ENCODE measurements around the gene SLC44A3.

Gene SLC44A3

GRCh38 chr1:94872771-94873495 is 52.8 kb downstream of the SLC44A3 start:
- no peak for DNase-seq (ENCODE audit: low read depth, low spot score)

GRCh38 chr1:94873520-94874351 is 53.6 kb downstream of the SLC44A3 start:
- no peak for DNase-seq (ENCODE audit: low read depth, low spot score)

DNA sequence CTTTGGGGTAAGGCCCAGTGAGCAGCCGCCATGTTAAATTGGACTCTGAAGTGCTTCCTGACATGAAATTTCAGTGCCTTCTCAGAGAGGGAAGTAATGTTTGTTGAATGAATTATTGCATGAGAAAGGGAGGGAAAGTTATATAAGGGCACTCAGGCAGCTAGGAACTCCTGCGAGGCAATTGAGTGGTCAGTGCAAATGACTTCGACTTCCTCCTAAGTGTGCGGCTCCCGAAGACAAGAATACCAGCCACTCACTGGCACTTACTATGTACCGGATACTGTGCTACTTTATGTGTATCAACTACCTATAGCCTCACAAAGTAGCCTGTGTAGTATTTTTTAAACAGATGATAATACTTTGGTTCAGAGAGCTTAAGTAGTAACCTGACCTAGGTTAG is 54.3 kb downstream of the SLC44A3 start:
- DNase-seq (ENCODE audit: low read depth, low spot score) = no peak

- DNase-seq (ENCODE audit: low read depth, low spot score) = no peak
These were observed 55.6 kb downstream of the SLC44A3 start for GRCh38 chr1:94875794-94876193.

- DNase-seq (ENCODE audit: low read depth, low spot score) = no peak
These were observed 56.2 kb downstream of the SLC44A3 start for GRCh38 chr1:94876362-94876761.

GRCh38 chr1:94878329-94878728 is 58.2 kb downstream of the SLC44A3 start:
- DNase-seq (ENCODE audit: low read depth, low spot score) = no peak

GRCh38 chr1:94883691-94884090 is 63.5 kb downstream of the SLC44A3 start:
- no peak for DNase-seq (ENCODE audit: low read depth, low spot score)

DNA sequence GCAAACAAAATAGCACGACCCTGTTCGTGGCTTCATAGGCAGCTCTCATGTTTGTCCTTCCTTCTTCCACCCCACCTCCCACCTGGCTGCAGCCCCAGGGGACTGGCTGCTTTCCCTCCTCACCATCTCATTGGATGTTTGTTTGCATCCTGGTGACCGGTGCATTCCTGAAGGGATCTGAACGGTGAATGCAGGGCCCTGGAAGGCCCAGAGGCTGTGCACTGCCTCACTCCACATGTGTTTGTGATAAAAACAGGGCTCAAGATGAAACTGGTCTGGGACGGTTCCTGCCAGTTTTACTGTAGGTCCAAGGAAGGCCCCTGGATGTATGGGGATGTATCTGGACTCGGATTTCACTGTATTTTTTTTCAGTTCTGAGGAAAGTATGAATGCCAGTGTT is 63.9 kb downstream of the SLC44A3 start:
- no peak for DNase-seq (ENCODE audit: low read depth, low spot score)

DNA sequence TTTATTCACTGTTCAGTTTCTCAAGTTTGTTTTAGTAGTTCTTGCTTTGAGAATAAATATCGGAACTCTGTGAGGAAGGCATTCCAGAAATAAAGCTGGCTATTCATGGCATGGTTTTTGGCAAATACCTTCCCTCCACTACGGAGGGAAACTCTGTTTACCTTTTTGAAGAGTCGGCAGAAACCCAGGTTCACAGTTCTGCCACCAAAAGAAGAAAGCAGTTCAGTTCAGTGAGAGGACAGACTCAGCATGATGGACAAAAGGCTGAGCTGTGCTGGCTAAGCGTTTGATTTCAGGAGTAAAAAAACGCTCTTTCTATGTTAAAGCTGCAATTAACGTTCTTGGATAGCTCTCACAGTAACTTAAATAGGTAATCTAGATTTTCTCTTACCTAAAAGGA is 64.3 kb downstream of the SLC44A3 start:
- no peak for DNase-seq (ENCODE audit: low read depth, low spot score)

DNA sequence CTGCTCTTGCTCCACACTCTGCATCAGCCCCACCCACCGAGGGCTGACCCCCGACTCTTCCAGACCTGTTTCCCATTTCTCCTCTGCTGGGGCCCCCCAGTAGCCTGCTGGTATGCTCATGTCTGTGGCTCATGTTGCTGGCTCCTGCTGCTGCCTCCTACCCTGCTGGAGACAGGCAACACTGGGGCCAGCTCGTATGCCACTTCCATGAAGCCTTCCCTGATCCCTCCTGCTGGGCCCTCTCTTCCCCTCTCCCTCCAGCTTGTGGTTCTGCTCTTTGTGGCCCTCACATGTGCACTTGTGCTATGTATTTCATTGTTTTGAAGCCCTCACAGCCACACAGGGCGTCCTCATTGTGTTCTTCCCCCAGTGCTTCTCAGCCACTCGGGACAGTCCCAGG is 66.2 kb downstream of the SLC44A3 start:
- no peak for DNase-seq (ENCODE audit: low read depth, low spot score)

GRCh38 chr1:94887106-94887505 is 66.9 kb downstream of the SLC44A3 start:
- DNase-seq (ENCODE audit: low read depth, low spot score) = no peak

DNA sequence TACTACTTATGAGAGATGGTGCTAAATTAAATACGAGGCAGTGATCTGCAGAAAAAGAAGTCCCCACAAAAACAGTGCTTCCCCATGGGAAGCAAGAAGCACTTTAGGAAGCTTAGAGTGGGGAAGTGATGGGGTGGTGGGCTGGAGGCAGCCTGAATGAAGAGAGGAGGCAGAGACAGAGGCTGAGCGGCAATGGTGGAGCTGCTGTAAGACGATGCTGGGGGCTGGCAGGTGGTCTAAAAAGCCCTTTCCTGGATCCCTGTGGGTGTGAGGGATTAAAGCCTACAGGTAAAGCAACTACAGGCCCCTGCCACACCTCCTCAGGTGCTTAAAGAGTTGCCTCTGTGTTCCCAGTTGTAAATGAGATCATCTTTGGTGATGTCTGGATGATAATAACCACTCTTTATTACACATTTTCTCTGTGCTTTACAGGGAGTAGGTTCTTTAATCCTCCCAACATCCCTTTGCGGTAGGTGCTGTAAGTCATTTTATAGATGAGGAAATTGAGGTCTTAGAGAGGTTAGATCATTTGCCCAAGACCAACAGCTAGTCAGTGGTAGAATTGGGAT is 67.5 kb downstream of the SLC44A3 start:
- DNase-seq (ENCODE audit: low read depth, low spot score) = no peak

- DNase-seq (ENCODE audit: low read depth, low spot score) = no peak
These were observed 68.0 kb downstream of the SLC44A3 start for GRCh38 chr1:94888201-94888600.

DNA sequence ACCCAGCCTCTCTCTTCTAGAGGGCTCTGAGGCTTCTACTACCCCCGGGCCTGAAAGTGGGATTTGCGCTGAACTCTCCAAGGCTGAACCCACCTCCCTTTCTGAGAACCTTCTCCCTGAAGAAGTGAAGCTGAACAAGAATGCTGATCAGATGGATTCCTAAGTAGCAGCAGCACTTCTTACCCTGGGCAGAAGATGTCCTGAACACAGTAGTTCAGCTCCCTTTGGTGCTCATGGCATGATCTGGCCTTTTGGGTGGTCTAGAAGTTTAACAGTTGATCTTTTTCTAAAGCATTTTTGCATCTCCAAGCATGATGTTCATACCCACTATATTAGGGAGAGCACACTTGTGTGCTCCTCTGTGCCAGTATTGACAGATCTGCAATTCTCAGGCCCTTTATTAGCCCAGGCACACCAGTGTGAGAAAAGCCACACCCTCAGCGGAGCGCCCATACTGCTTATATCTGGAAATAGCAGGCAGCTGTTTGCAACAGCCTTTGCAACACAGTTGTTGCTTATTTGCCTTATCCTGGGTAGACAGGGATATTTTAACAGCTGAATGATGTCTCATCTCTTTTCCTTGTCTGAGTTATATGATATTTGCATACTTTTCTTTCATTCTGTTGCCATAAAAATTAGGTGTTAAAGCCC is 72.6 kb downstream of the SLC44A3 start:
- no peak for DNase-seq (ENCODE audit: low read depth, low spot score)

- no peak for DNase-seq (ENCODE audit: low read depth, low spot score)
These were observed 74.5 kb downstream of the SLC44A3 start for GRCh38 chr1:94894630-94895029.

DNA sequence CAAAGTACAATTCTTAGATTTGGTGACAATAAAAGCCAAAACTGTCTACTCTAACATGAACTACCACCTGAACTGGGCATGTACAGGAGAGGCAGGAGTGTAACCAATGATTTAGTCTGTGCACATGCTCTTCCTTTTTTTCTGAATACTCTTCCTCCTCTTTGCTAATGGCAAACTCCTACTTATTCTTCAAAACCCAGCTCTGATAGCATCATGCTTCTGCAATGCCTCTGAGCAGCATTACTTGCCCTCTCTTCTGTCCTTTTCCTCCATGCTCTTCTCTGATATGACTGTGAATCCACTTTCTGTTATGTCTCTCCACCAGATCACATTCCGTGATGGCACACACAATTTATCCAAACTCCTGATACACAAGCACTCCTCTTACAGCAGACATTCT is 75.4 kb downstream of the SLC44A3 start:
- DNase-seq (ENCODE audit: low read depth, low spot score) = no peak

DNA sequence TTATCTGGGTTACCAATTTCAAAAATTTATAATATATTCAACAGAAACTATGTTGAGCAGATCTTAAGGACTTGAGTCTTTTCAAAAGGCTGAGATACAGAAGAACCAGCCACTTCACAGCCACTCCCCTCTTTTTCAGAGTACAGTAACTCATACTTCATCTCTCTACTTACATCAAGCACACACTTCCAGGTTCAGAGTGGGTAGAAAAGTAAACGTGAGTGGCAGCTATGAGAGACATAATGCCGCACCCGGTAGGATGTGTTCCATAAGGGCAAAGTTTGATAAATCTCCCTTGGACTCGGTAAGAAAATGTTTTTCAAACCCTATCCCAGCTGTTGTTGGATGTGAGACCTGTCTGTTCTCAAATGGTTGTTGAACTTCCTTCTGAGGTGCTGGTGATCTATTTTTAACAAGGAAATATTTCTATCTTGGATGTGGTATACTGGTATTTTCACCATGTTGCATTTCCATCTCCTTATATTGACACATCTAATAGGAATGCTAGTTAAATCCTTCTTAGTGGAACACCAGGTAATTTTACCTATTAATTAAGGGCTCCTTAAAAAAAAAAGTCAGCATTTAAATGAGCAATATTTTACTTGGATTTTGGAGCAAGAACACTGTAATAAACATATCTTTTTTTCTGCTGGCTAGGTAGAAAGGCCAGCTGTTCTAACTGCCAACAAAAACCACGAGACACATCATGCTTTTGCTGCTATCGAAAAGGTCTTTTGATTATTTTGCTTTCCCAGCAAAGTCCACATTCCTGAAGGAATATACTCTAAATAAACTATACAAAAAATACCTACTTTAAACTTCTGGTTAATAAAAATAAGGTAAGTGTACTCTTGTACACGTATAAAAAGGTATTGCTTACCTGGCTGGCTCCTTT is 78.6 kb downstream of the SLC44A3 start:
- DNase-seq (ENCODE audit: low read depth, low spot score) = no peak

- DNase-seq (ENCODE audit: low read depth, low spot score) = no peak
These were observed 79.6 kb downstream of the SLC44A3 start for GRCh38 chr1:94899756-94900155.

GRCh38 chr1:94901841-94902240 is 81.7 kb downstream of the SLC44A3 start:
- no peak for DNase-seq (ENCODE audit: low read depth, low spot score)

DNA sequence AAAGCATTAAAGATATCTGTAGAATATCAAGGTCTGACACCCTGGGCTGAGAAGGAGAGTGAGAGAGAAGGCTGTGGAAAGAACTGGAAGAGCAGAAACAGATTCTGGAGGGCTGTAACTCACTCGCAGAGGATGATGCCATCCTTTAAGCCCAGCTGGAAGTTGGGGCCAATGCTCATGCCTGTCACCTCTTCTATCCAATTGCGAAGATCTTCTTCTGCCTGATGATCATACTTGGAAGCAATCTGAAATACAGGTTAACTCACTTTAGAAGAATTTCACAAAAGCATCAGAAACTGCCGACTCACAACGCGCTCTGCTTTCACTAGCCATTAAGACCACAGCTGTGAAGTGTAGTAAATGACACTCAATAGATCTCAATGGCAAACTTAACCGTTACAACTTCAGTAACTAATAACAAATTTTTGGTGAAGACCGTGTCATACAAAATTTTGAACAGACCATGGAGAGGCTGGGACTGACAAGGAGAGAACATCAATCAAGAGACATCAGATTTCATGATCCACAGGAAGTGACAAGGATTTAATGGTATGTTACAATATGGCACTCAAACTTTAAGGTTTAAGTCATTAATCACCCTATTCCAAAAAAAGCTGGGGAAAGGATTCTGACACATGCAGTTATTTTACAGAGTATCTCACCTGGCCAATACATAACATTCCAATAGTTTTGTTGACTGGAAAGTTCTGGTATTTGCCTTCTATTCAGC is 83.3 kb downstream of the SLC44A3 start:
- DNase-seq (ENCODE audit: low read depth, low spot score) = no peak

- DNase-seq (ENCODE audit: low read depth, low spot score) = no peak
These were observed 85.0 kb downstream of the SLC44A3 start for GRCh38 chr1:94905207-94905606.

All from activated CD4-positive, CD25-positive, alpha-beta regulatory T cell treated with anti-CD3 and anti-CD28 coated beads, Interleukin-2, amount 50 U/mL, for 16 hours (primary cell).